DND-41 (cell line): ENCODE results near the gene PFDN1.
"Not testable (repeated sequence)": the region's sequence is repeated elsewhere in the genome, so short reads cannot be mapped to it uniquely, and the experiment has no call there.

ENCODE experiments used
- ATAC-seq: fragments of 200-7000 bp; cut with Tn5 transposase; 3 replicates; pipeline ENCODE4 v1.9.1; 2021; ENCODE audit warnings: low read depth; ENCODE audit not compliant: insufficient read depth
- DNase-seq: peaks from one replicate; pipeline ENCODE4 v3.0.0-alpha.2; 2020
- H2AFZ ChIP-seq: 2 replicates; pipeline ENCODE4 v1.6.0; 2012; ENCODE audit warnings: low read depth, low read length
- H3K27ac ChIP-seq: 2 replicates; pipeline ENCODE4 v1.5.1; 2012; ENCODE audit warnings: low read length, inconsistent platforms
- H3K27me3 ChIP-seq: fragments of 200-600 bp; sonication (generic); 2 replicates; pipeline ENCODE4 v1.6.0; 2012; ENCODE audit warnings: low read length, mild to moderate bottlenecking, inconsistent platforms; ENCODE audit not compliant: insufficient read depth, poor library complexity
- H3K36me3 ChIP-seq: 2 replicates; pipeline ENCODE4 v1.5.1; 2012; ENCODE audit warnings: low read length, inconsistent platforms; ENCODE audit not compliant: insufficient read depth
- H3K4me1 ChIP-seq: 2 replicates; pipeline ENCODE4 v1.5.1; 2012; ENCODE audit warnings: mild to moderate bottlenecking, low read length; ENCODE audit not compliant: insufficient read depth
- H3K4me2 ChIP-seq: 2 replicates; pipeline ENCODE4 v1.6.0; 2012; ENCODE audit warnings: mild to moderate bottlenecking, moderate library complexity, low read length, inconsistent platforms; ENCODE audit not compliant: insufficient read depth
- H3K4me3 ChIP-seq, 2 experiments: fragments of 200-600 bp in 1 of 2; shearing (Covaris generic) in 1 of 2; 2 replicates each; pipeline ENCODE4 v1.5.1; 2012 to 2016; ENCODE audit warnings: inconsistent platforms in 2 of 2, low read length in 2 of 2, mild to moderate bottlenecking in 2 of 2, low read depth in 1 of 2, moderate library complexity in 1 of 2
- H3K79me2 ChIP-seq: 2 replicates; pipeline ENCODE4 v1.6.0; 2012; ENCODE audit warnings: low read length, inconsistent platforms; ENCODE audit not compliant: insufficient read depth
- H3K9ac ChIP-seq: 2 replicates; pipeline ENCODE4 v1.6.0; 2012; ENCODE audit warnings: low read depth, mild to moderate bottlenecking, inconsistent platforms, low read length, moderate library complexity
- H3K9me3 ChIP-seq: 2 replicates; pipeline ENCODE4 v1.5.1; 2012; ENCODE audit warnings: low read length, moderate library complexity, mild to moderate bottlenecking, inconsistent platforms; ENCODE audit not compliant: insufficient read depth, severe bottlenecking
- H4K20me1 ChIP-seq: 2 replicates; pipeline ENCODE4 v1.6.0; 2012; ENCODE audit warnings: low read length; ENCODE audit not compliant: insufficient read depth
- CTCF ChIP-seq: IDR thresholded peaks from 2 replicates; pipeline ENCODE4 v1.5.1; 2012; ENCODE audit warnings: borderline replicate concordance, low read length, moderate library complexity, mild to moderate bottlenecking; ENCODE audit not compliant: poor library complexity, severe bottlenecking; ENCODE audit errors: extremely low read depth
- EZH2 ChIP-seq: IDR thresholded peaks from 3 replicates; pipeline ENCODE4 v1.6.1; 2012; ENCODE audit warnings: borderline replicate concordance, low read depth, mild to moderate bottlenecking, moderate library complexity, low read length, inconsistent platforms; ENCODE audit not compliant: severe bottlenecking

PFDN1 gene

GRCh38 chr5:140202078-140202477 lies 100.8 kb downstream of the PFDN1 start:
- Histone ChIP-seq H3K4me2 (no peak overlapping the region), H3K27me3 (no peaks in the 10 kb centered on the region), H3K36me3 (no peaks in the 10 kb centered on the region), H4K20me1 (no peaks in the 10 kb centered on the region), H3K4me3 (no peak overlapping the region), H2AFZ (no peak overlapping the region), H3K4me1 (no peaks in the 10 kb centered on the region), H3K9me3 (no peaks in the 10 kb centered on the region), H3K9ac (no peak overlapping the region), H3K79me2 (no peaks in the 10 kb centered on the region), H3K27ac (no peak overlapping the region)
- no peak for DNase-seq
- no peak for TF ChIP-seq EZH2
- TF ChIP-seq CTCF = no peak
- no peak for ATAC-seq

- not testable (repeated sequence) for H3K79me2 ChIP-seq, H3K36me3 ChIP-seq, H3K27ac ChIP-seq, H3K4me3 ChIP-seq, H3K4me2 ChIP-seq, ATAC-seq, H3K27me3 ChIP-seq, DNase-seq, H4K20me1 ChIP-seq, H2AFZ ChIP-seq, H3K9ac ChIP-seq, H3K4me1 ChIP-seq, H3K9me3 ChIP-seq
These were observed 104.0 kb downstream of the PFDN1 start for GRCh38 chr5:140198915-140199314.

GRCh38 chr5:140197023-140197422 lies 105.9 kb downstream of the PFDN1 start:
- Histone ChIP-seq H3K79me2 (no peaks in the 10 kb centered on the region), H3K36me3 (no peaks in the 10 kb centered on the region), H3K9me3 (no peaks in the 10 kb centered on the region), H4K20me1 (no peaks in the 10 kb centered on the region), H3K27me3 (no peaks in the 10 kb centered on the region), H3K4me3 (no peak overlapping the region), H3K27ac (no peak overlapping the region), H3K4me2 (no peak overlapping the region), H3K9ac (no peak overlapping the region), H3K4me1 (no peaks in the 10 kb centered on the region), H2AFZ (no peak overlapping the region)
- ATAC-seq = no peak
- TF ChIP-seq CTCF (no peak), EZH2 (no peak)
- no peak for DNase-seq

- H3K4me1 ChIP-seq = no peaks in the 10 kb centered on the region
- no peaks in the 10 kb centered on the region for H4K20me1 ChIP-seq
- H3K27me3 ChIP-seq = no peaks in the 10 kb centered on the region
- H2AFZ ChIP-seq = no peak overlapping the region
- ATAC-seq (no peak), DNase-seq (no peak)
- H3K79me2 ChIP-seq = no peaks in the 10 kb centered on the region
- H3K4me3 ChIP-seq = no peak overlapping the region
- H3K36me3 ChIP-seq = no peaks in the 10 kb centered on the region
- TF ChIP-seq EZH2 = no peak
- no peak for TF ChIP-seq CTCF
- no peak overlapping the region for H3K9ac ChIP-seq
- no peak overlapping the region for H3K4me2 ChIP-seq
- H3K27ac ChIP-seq = no peak overlapping the region
- no peaks in the 10 kb centered on the region for H3K9me3 ChIP-seq
These were observed 106.6 kb downstream of the PFDN1 start for GRCh38 chr5:140196115-140196814.
